BLaER1 treated with 17β-estradiol and CSF1 and Interleukin-3, amounts not matched to agents 10 nM and 100 nM (cell line): ENCODE data around the gene OSBPL2.
A peak's percentile ranks its signal among the peaks of the same experiment; 100 is the strongest.

ENCODE experiments used
- H3K27ac ChIP-seq, 11 experiments: shearing (Covaris generic); formaldehyde crosslinking; 2 replicates each; pipeline ENCODE4 v1.8.1; 2022
- H3K27me3 ChIP-seq, 11 experiments: shearing (Covaris generic); formaldehyde crosslinking; 2 replicates each; pipeline ENCODE4 v1.8.1; 2022
- H3K36me3 ChIP-seq, 11 experiments: shearing (Covaris generic); formaldehyde crosslinking; 2 replicates each; pipeline ENCODE4 v1.8.1; 2022
- H3K4me1 ChIP-seq, 10 experiments: shearing (Covaris generic); formaldehyde crosslinking; 2 replicates each; pipeline ENCODE4 v1.8.1; 2022
- H3K4me2 ChIP-seq, 11 experiments: shearing (Covaris generic); formaldehyde crosslinking; 2 replicates each; pipeline ENCODE4 v1.8.1; 2022
- H3K4me3 ChIP-seq, 10 experiments: shearing (Covaris generic); formaldehyde crosslinking; 2 replicates each; pipeline ENCODE4 v1.8.1; 2022
- H3K9ac ChIP-seq, 11 experiments: shearing (Covaris generic); formaldehyde crosslinking; 2 replicates each; pipeline ENCODE4 v1.8.1; 2022
- H3K9me3 ChIP-seq, 11 experiments: shearing (Covaris generic); formaldehyde crosslinking; replicated peaks in 1 of 11; 2 replicates each; pipeline ENCODE4 v1.8.1; 2022
- H4K20me1 ChIP-seq, 11 experiments: shearing (Covaris generic); formaldehyde crosslinking; 2 replicates each; pipeline ENCODE4 v1.8.1; 2022
- Cebpa-rat ChIP-seq, 11 experiments: shearing (Covaris generic); IDR thresholded peaks; 2 replicates each; pipeline ENCODE4 v1.8.1; 2022

The OSBPL2 gene

GRCh38 chr20:62267543-62267942 is 29.2 kb downstream of the OSBPL2 start:
- Histone ChIP-seq H3K4me3 (no peak overlapping the region), H3K27me3 (no peaks in the 10 kb centered on the region), H3K9ac (no peak overlapping the region), H3K4me1 (no peaks in the 10 kb centered on the region), H3K36me3 (peaks cover 47 to 90% (median 68%) of the 10 kb centered on the region in 11 experiments), H3K9me3 (peaks cover 13 to 26% (median 20%) of the 10 kb centered on the region in 11 experiments), H3K27ac (no peak overlapping the region), H3K4me2 (no peak overlapping the region), H4K20me1 (peaks cover 0 to 41% (median 18%) of the 10 kb centered on the region in 11 experiments; a peak in 9 of 22 replicates)
- no peak for TF ChIP-seq Cebpa-rat (IDR thresholded peaks at IDR 0.05)

DNA sequence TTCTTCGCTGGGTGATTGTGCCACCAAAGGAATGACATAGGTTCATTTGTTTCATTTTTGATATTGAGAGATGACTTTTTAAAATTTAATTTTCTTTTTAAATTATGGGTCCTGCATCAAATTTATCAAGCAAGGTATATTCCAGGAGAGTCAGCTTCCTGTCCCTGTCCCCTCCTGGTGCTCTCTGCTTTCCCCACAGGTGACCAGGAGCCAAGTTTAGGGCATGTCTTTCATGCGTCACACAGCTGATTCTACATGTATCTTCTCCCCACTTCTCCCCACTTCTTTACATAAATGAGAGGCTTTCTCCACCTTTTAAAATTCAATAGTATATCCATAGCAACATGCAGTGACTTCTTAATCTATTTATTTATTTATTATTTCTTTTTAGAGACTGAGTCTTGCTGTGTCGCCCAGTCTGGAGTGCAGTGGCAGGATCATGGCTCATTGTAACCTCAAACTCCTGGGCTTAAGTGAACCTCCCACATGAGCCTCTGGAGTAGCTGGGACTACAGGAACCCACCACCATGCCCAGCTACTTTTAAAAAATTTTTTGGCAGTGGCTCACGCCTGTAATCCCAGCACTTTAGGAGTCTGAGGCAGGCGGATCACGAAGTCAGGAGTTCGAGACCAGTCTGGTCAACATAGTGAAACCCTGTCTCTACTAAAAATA is 30.0 kb downstream of the OSBPL2 start:
- Histone ChIP-seq H3K9ac (no peak overlapping the region), H3K4me1 (peaks cover 0 to 2% (median 0%) of the 10 kb centered on the region in 10 experiments; a peak in 4 of 20 replicates), H4K20me1 (peaks cover 0 to 39% (median 22%) of the 10 kb centered on the region in 11 experiments; a peak in 11 of 22 replicates), H3K27me3 (no peaks in the 10 kb centered on the region), H3K4me3 (no peak overlapping the region), H3K27ac (no peak overlapping the region), H3K9me3 (peaks cover 13 to 26% (median 20%) of the 10 kb centered on the region in 11 experiments), H3K36me3 (peaks cover 47 to 90% (median 68%) of the 10 kb centered on the region in 11 experiments), H3K4me2 (no peak overlapping the region)
- TF ChIP-seq Cebpa-rat (IDR thresholded peaks at IDR 0.05): no peak

DNA sequence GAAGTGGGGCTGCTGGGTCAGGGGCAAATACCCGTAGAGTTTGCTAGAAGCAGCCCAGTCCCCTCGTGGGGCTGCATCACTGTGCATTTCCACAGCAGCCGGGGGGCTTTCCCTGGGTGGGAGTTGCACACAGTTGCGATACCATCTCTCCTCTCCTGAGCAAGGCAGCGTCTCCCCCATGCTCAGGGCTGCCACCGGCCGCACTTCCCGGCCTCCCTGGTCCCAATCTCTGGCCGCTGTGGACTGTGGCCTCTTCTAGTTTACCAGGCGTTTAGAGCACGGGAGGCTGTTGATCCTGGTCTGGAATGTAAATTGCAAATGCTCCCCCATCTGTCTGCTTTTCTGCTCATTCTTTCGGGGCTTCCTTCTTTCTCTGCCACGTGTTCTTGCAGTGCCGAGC is 31.1 kb downstream of the OSBPL2 start:
- Histone ChIP-seq H3K36me3 (peaks cover 39 to 87% (median 63%) of the 10 kb centered on the region in 11 experiments), H3K4me3 (no peak overlapping the region), H3K27ac (no peak overlapping the region)

DNA sequence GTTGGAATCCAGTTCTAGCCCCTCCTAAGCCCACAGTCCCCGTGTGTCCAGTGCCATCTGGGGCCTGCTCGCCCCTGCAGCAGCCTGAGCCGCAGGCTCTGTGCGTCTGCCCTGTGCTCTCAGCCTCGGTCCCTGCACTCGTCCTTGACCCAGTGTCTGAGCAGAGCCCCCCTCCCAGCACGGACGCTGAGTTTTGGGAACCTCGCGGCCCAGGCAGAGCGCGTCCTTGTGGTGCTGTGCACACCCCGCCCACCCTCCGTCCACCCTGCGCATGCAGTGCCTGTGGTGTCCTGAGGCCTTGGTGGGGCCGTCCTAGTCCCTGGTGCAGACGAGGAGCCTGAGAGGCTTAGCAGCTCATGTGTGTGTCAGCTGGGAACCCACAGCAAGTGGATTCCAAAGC is 31.6 kb downstream of the OSBPL2 start:
- H3K4me2 ChIP-seq: no peak overlapping the region
- no peak overlapping the region for H3K4me3 ChIP-seq
- H3K36me3 ChIP-seq: peaks cover 34 to 82% (median 58%) of the 10 kb centered on the region in 11 experiments
- no peaks in the 10 kb centered on the region for H3K27me3 ChIP-seq
- no peak overlapping the region for H3K27ac ChIP-seq
- H4K20me1 ChIP-seq: peaks cover 9 to 55% (median 36%) of the 10 kb centered on the region in 11 experiments; a peak in 18 of 22 replicates
- H3K9me3 ChIP-seq: peaks cover 13 to 19% (median 16%) of the 10 kb centered on the region in 11 experiments
- peaks cover 13 to 17% (median 14%) of the 10 kb centered on the region in 10 experiments for H3K4me1 ChIP-seq
- no peak overlapping the region for H3K9ac ChIP-seq
- TF ChIP-seq Cebpa-rat (IDR thresholded peaks at IDR 0.05): no peak

More for the DNA sequence above, 31.1 kb downstream of the OSBPL2 start:
- Histone ChIP-seq H4K20me1 (peaks cover 4 to 50% (median 31%) of the 10 kb centered on the region in 11 experiments; a peak in 18 of 22 replicates), H3K4me2 (no peak overlapping the region), H3K9ac (no peak overlapping the region), H3K4me1 (peaks cover 8 to 12% (median 10%) of the 10 kb centered on the region in 10 experiments), H3K9me3 (peaks cover 13 to 24% (median 19%) of the 10 kb centered on the region in 11 experiments), H3K27me3 (no peaks in the 10 kb centered on the region)
- no peak for TF ChIP-seq Cebpa-rat (IDR thresholded peaks at IDR 0.05)

- Histone ChIP-seq H4K20me1 (peaks cover 11 to 64% (median 56%) of the 10 kb centered on the region in 11 experiments; a peak in 19 of 22 replicates), H3K4me2 (no peak overlapping the region), H3K4me3 (no peak overlapping the region), H3K27me3 (no peaks in the 10 kb centered on the region), H3K36me3 (peaks cover 12 to 77% (median 39%) of the 10 kb centered on the region in 11 experiments), H3K4me1 (peaks cover 21 to 34% (median 28%) of the 10 kb centered on the region in 10 experiments), H3K9me3 (no peaks in the 10 kb centered on the region), H3K9ac (no peak overlapping the region), H3K27ac (no peak overlapping the region)
- TF ChIP-seq Cebpa-rat (IDR thresholded peaks at IDR 0.05): no peak
Measured at GRCh38 chr20:62272200-62272599, 33.9 kb downstream of the OSBPL2 start.

- Histone ChIP-seq H3K36me3 (peaks cover 12 to 77% (median 37%) of the 10 kb centered on the region in 11 experiments), H3K27ac (no peak overlapping the region), H3K9me3 (no peaks in the 10 kb centered on the region), H3K4me3 (no peak overlapping the region), H3K4me1 (peaks cover 21 to 37% (median 29%) of the 10 kb centered on the region in 10 experiments), H3K9ac (0 out of 22 replicates have a peak overlapping the region, but pooled peaks of 1 of the 11 experiments have one; percentile 25), H3K27me3 (no peaks in the 10 kb centered on the region), H3K4me2 (peak overlapping the region in 8 of 11 experiments; percentile 55 to 79 (median 65); a peak in 7 of 22 replicates), H4K20me1 (peaks cover 11 to 66% (median 56%) of the 10 kb centered on the region in 11 experiments; a peak in 19 of 22 replicates)
- TF ChIP-seq Cebpa-rat (IDR thresholded peaks at IDR 0.05): no peak
Measured at GRCh38 chr20:62273416-62273815, 35.1 kb downstream of the OSBPL2 start.

DNA sequence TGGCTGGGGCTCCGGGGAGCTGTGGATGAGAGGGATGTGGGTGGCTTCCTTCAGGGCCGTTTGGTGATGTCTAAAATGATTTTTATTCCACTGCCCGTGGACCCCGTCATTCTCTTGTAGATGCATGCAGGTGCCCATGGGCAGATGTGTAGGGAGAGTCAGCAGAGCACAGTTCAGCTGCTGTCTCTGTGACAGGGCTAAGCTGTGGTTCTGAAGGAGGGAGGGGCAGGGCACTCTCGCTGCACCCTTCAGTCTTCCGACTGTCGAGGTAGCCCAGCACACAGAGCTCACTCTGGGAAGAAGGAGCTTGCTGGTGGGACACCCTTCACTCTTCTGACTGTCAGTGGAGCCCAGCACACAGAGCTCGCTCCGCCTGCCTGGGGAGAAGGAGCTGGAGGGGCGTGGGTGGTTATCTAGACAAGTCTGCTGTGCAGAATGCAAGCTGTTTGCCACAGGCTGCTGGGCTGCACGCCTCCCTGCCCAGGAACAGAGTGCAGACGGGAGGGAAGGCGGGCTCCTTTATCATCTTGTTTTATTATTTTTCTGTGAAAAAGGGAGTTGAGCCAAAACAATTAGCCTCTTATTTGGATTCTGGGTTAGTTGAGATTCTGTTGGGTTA is 36.1 kb downstream of the OSBPL2 start:
- Histone ChIP-seq H3K9ac (peak overlapping the region in 5 of 11 experiments; percentile 5 to 43 (median 25); a peak in 4 of 22 replicates), H3K27ac (no peak overlapping the region), H4K20me1 (peaks cover 11 to 63% (median 51%) of the 10 kb centered on the region in 11 experiments; a peak in 19 of 22 replicates), H3K27me3 (no peaks in the 10 kb centered on the region), H3K36me3 (peaks cover 16 to 77% (median 37%) of the 10 kb centered on the region in 11 experiments), H3K9me3 (no peaks in the 10 kb centered on the region), H3K4me1 (peaks cover 21 to 37% (median 29%) of the 10 kb centered on the region in 10 experiments), H3K4me2 (peak overlapping the region; percentile 51 to 79 (median 64)), H3K4me3 (no peak overlapping the region)
- TF ChIP-seq Cebpa-rat (IDR thresholded peaks at IDR 0.05): no peak

- TF ChIP-seq Cebpa-rat (IDR thresholded peaks at IDR 0.05): no peak
- peak overlapping the region; percentile 51 to 79 (median 64); a peak in 21 of 22 replicates for H3K4me2 ChIP-seq
- H3K4me3 ChIP-seq: no peak overlapping the region
- H3K9ac ChIP-seq: no peak overlapping the region
- peaks cover 21 to 37% (median 29%) of the 10 kb centered on the region in 10 experiments for H3K4me1 ChIP-seq
- H3K27ac ChIP-seq: no peak overlapping the region
- H3K36me3 ChIP-seq: peaks cover 24 to 79% (median 44%) of the 10 kb centered on the region in 11 experiments
- no peaks in the 10 kb centered on the region for H3K27me3 ChIP-seq
- no peaks in the 10 kb centered on the region for H3K9me3 ChIP-seq
- peaks cover 11 to 59% (median 45%) of the 10 kb centered on the region in 11 experiments; a peak in 19 of 22 replicates for H4K20me1 ChIP-seq
Measured at GRCh38 chr20:62275219-62275618, 36.9 kb downstream of the OSBPL2 start.

- Histone ChIP-seq H3K9ac (no peak overlapping the region), H3K4me3 (no peak overlapping the region), H3K36me3 (peaks cover 36 to 85% (median 56%) of the 10 kb centered on the region in 11 experiments), H4K20me1 (peaks cover 11 to 58% (median 41%) of the 10 kb centered on the region in 11 experiments; a peak in 19 of 22 replicates), H3K27ac (no peak overlapping the region), H3K4me1 (peaks cover 21 to 37% (median 29%) of the 10 kb centered on the region in 10 experiments), H3K9me3 (no peaks in the 10 kb centered on the region), H3K4me2 (0 out of 22 replicates have a peak overlapping the region, but pooled peaks of 1 of the 11 experiments have one; percentile 7), H3K27me3 (no peaks in the 10 kb centered on the region)
- TF ChIP-seq Cebpa-rat (IDR thresholded peaks at IDR 0.05): no peak
Measured at GRCh38 chr20:62276439-62276838, 38.1 kb downstream of the OSBPL2 start.
